ENCODE measurements around the gene CLN6. TPM values are rescaled to one million over a fixed set of nuclear protein-coding genes. Genes with fewer than 3 reads are reported as not detected.
"Not testable (repeated sequence)": the region's sequence is repeated elsewhere in the genome, so short reads cannot be mapped to it uniquely, and the experiment has no call there.

Gene CLN6
- total and polyA plus RNA-seq, 2 experiments from 2014 or later, result 3.8 to 17.4 TPM

GRCh38 chr15:68176601-68177000 is 52.9 kb downstream of the CLN6 start:
- no peaks in the 10 kb centered on the region for H3K79me2 ChIP-seq (ENCODE audit: insufficient read depth)
- H3F3A ChIP-seq (ENCODE audit: insufficient read depth), result no peaks in the 10 kb centered on the region
- H3K27me3 ChIP-seq (replicated peaks; ENCODE audit: insufficient read depth), result no peaks in the 10 kb centered on the region
- peaks cover 14% of the 10 kb centered on the region for H3K4me1 ChIP-seq (ENCODE audit: insufficient read depth)
- no peaks in the 10 kb centered on the region for H3K9me2 ChIP-seq (ENCODE audit: insufficient read depth)
- H3K36me3 ChIP-seq (ENCODE audit: low read depth), result peaks cover 24% of the 10 kb centered on the region; the same call in 1 of the 2 replicates
- TF ChIP-seq EZH2phosphoT487 (IDR thresholded peaks at IDR 0.05; ENCODE audit: insufficient read depth, low read depth) (no peak), EZH2 (IDR thresholded peaks at IDR 0.05; ENCODE audit: insufficient read depth, poor library complexity, severe bottlenecking) (no peak)
- no peak overlapping the region for H3K9ac ChIP-seq
- no peak overlapping the region for H3K4me2 ChIP-seq (ENCODE audit: unreplicated experiment)
- H2AFZ ChIP-seq, result no peak overlapping the region
- no peaks in the 10 kb centered on the region for H4K20me1 ChIP-seq (ENCODE audit: insufficient read depth)
- H3K27ac ChIP-seq, result no peak overlapping the region
- WGBS, 2 experiments (ENCODE audit: low coverage in 1 of 2, low lambda C conversion rate in 2 of 2, missing lambda C conversion rate in 2 of 2), result 96 to 100% methylated on average over 3 of the region's 3 CpGs
- peak; percentile 41 for DNase-seq
- no peaks in the 10 kb centered on the region for H3K9me3 ChIP-seq (ENCODE audit: low read depth)
- H3K4me3 ChIP-seq, result no peak overlapping the region
- in situ Hi-C loops (cut with MboI), result no loop called here

- peaks cover 14% of the 10 kb centered on the region for H3K4me1 ChIP-seq (ENCODE audit: insufficient read depth)
- in situ Hi-C loops (cut with MboI), result no loop called here
- H4K20me1 ChIP-seq (ENCODE audit: insufficient read depth), result no peaks in the 10 kb centered on the region
- DNase-seq, result no peak
- no peak overlapping the region for H2AFZ ChIP-seq
- 95 to 96% methylated on average over 2 of the region's 2 CpGs for WGBS, 2 experiments (ENCODE audit: low coverage in 1 of 2, low lambda C conversion rate in 2 of 2, missing lambda C conversion rate in 2 of 2)
- no peak overlapping the region for H3K9ac ChIP-seq
- no peak overlapping the region for H3K4me3 ChIP-seq
- H3K79me2 ChIP-seq (ENCODE audit: insufficient read depth), result no peaks in the 10 kb centered on the region
- TF ChIP-seq EZH2phosphoT487 (IDR thresholded peaks at IDR 0.05; ENCODE audit: insufficient read depth, low read depth) (no peak), EZH2 (IDR thresholded peaks at IDR 0.05; ENCODE audit: insufficient read depth, poor library complexity, severe bottlenecking) (no peak)
- H3K9me3 ChIP-seq (ENCODE audit: low read depth), result no peaks in the 10 kb centered on the region
- no peak overlapping the region for H3K27ac ChIP-seq
- peaks cover 14% of the 10 kb centered on the region; the same call in 1 of the 2 replicates for H3K36me3 ChIP-seq (ENCODE audit: low read depth)
- H3F3A ChIP-seq (ENCODE audit: insufficient read depth), result no peaks in the 10 kb centered on the region
- H3K4me2 ChIP-seq (ENCODE audit: unreplicated experiment), result no peak overlapping the region
- no peaks in the 10 kb centered on the region for H3K9me2 ChIP-seq (ENCODE audit: insufficient read depth)
- H3K27me3 ChIP-seq (replicated peaks; ENCODE audit: insufficient read depth), result no peaks in the 10 kb centered on the region
These were observed 54.0 kb downstream of the CLN6 start for GRCh38 chr15:68175526-68175925.

GRCh38 chr15:68173119-68173518 is 56.4 kb downstream of the CLN6 start:
- no peak overlapping the region for H3K27ac ChIP-seq
- peaks cover 14% of the 10 kb centered on the region for H3K4me1 ChIP-seq (ENCODE audit: insufficient read depth)
- in situ Hi-C loops (cut with MboI), result no loop called here
- DNase-seq, result no peak
- H3K36me3 ChIP-seq (ENCODE audit: low read depth), result peaks cover 14% of the 10 kb centered on the region; the same call in 1 of the 2 replicates
- no peaks in the 10 kb centered on the region for H3K9me2 ChIP-seq (ENCODE audit: insufficient read depth)
- no peaks in the 10 kb centered on the region for H3F3A ChIP-seq (ENCODE audit: insufficient read depth)
- H3K9ac ChIP-seq, result no peak overlapping the region
- no peak overlapping the region for H3K4me3 ChIP-seq
- no peaks in the 10 kb centered on the region for H3K79me2 ChIP-seq (ENCODE audit: insufficient read depth)
- H2AFZ ChIP-seq, result no peak overlapping the region
- WGBS, 2 experiments (ENCODE audit: low coverage in 1 of 2, low lambda C conversion rate in 2 of 2, missing lambda C conversion rate in 2 of 2), result 88 to 90% methylated on average over 4 of the region's 4 CpGs
- TF ChIP-seq EZH2 (IDR thresholded peaks at IDR 0.05; ENCODE audit: insufficient read depth, poor library complexity, severe bottlenecking), result no peak
- TF ChIP-seq EZH2phosphoT487 (IDR thresholded peaks at IDR 0.05; ENCODE audit: insufficient read depth, low read depth), result no peak
- H4K20me1 ChIP-seq (ENCODE audit: insufficient read depth), result no peaks in the 10 kb centered on the region
- H3K27me3 ChIP-seq (replicated peaks; ENCODE audit: insufficient read depth), result no peaks in the 10 kb centered on the region
- no peaks in the 10 kb centered on the region for H3K9me3 ChIP-seq (ENCODE audit: low read depth)
- H3K4me2 ChIP-seq (ENCODE audit: unreplicated experiment), result no peak overlapping the region

- WGBS, 2 experiments (ENCODE audit: low coverage in 1 of 2, low lambda C conversion rate in 2 of 2, missing lambda C conversion rate in 2 of 2), result 43 to 50% methylated on average over 2 of the region's 2 CpGs
- H3K9ac ChIP-seq; DNase-seq; H3K9me2 ChIP-seq (ENCODE audit: insufficient read depth); H3K9me3 ChIP-seq (ENCODE audit: low read depth); H3K4me1 ChIP-seq (ENCODE audit: insufficient read depth); H3K79me2 ChIP-seq (ENCODE audit: insufficient read depth); H2AFZ ChIP-seq; in situ Hi-C loops (cut with MboI); H4K20me1 ChIP-seq (ENCODE audit: insufficient read depth); H3F3A ChIP-seq (ENCODE audit: insufficient read depth); H3K4me2 ChIP-seq (ENCODE audit: unreplicated experiment); H3K27me3 ChIP-seq (replicated peaks; ENCODE audit: insufficient read depth); H3K4me3 ChIP-seq; H3K27ac ChIP-seq: not testable (repeated sequence)
- H3K36me3 ChIP-seq (ENCODE audit: low read depth), result peaks cover 14% of the 10 kb centered on the region; the same call in 1 of the 2 replicates
These were observed 57.5 kb downstream of the CLN6 start for GRCh38 chr15:68172037-68172436.

GRCh38 chr15:68166847-68167246 is 62.7 kb downstream of the CLN6 start:
- WGBS, 2 experiments (ENCODE audit: low coverage in 1 of 2, low lambda C conversion rate in 2 of 2, missing lambda C conversion rate in 2 of 2), result 86 to 90% methylated on average over 4 of the region's 4 CpGs
- peaks cover 5% of the 10 kb centered on the region; the same call in 1 of the 2 replicates for H3K36me3 ChIP-seq (ENCODE audit: low read depth)
- in situ Hi-C loops (cut with MboI), result loop anchor here (10.0 kb wide), 1 partner anchor 312 kb away; no protein-coding TSS in a partner anchor

More at GRCh38 chr15:68166847-68167246, 62.7 kb downstream of the CLN6 start:
- no peaks in the 10 kb centered on the region for H3K9me2 ChIP-seq (ENCODE audit: insufficient read depth)
- TF ChIP-seq EZH2phosphoT487 (IDR thresholded peaks at IDR 0.05; ENCODE audit: insufficient read depth, low read depth), result no peak
- no peak for TF ChIP-seq EZH2 (IDR thresholded peaks at IDR 0.05; ENCODE audit: insufficient read depth, poor library complexity, severe bottlenecking)
- H3K9ac ChIP-seq, result no peak overlapping the region
- H3K4me1 ChIP-seq (ENCODE audit: insufficient read depth), result no peaks in the 10 kb centered on the region
- H3K9me3 ChIP-seq (ENCODE audit: low read depth), result no peaks in the 10 kb centered on the region
- H3F3A ChIP-seq (ENCODE audit: insufficient read depth), result no peaks in the 10 kb centered on the region
- no peak overlapping the region for H3K4me3 ChIP-seq
- no peak overlapping the region for H3K4me2 ChIP-seq (ENCODE audit: unreplicated experiment)
- H3K79me2 ChIP-seq (ENCODE audit: insufficient read depth), result no peaks in the 10 kb centered on the region
- no peaks in the 10 kb centered on the region for H4K20me1 ChIP-seq (ENCODE audit: insufficient read depth)
- no peak overlapping the region for H2AFZ ChIP-seq
- no peak for DNase-seq
- no peak overlapping the region for H3K27ac ChIP-seq
- no peaks in the 10 kb centered on the region for H3K27me3 ChIP-seq (replicated peaks; ENCODE audit: insufficient read depth)

Data from GM23248 (cell line).